H1 (cell line): Measurements from ENCODE around the gene CD180. TPM values are rescaled to one million over a fixed set of nuclear protein-coding genes. Genes with fewer than 3 reads are reported as not detected.

Experiments used
- ATF2 ChIP-seq: IDR thresholded peaks from 2 replicates; pipeline ENCODE4 v1.6.1; 2012; ENCODE audit warnings: low read length, inconsistent platforms
- GTF2F1 ChIP-seq: IDR thresholded peaks from 2 replicates; pipeline ENCODE4 v1.6.1; 2012; ENCODE audit warnings: low read depth, low read length, improper control_type of control experiment, borderline replicate concordance
- KDM4A ChIP-seq: IDR thresholded peaks from one replicate; pipeline ENCODE4 v1.7.1; 2012; ENCODE audit warnings: low read depth, mild to moderate bottlenecking, moderate library complexity, low read length, inconsistent platforms; ENCODE audit not compliant: severe bottlenecking
- POLR2AphosphoS5 ChIP-seq: IDR thresholded peaks from 2 replicates; pipeline ENCODE4 v1.6.1; 2011; ENCODE audit warnings: low read depth, low read length
- RAD21 ChIP-seq, 2 experiments: IDR thresholded peaks in 1 of 2; conservative IDR thresholded peaks in 1 of 2; 2 replicates each; pipeline ENCODE4 v1.6.1; 2011; ENCODE audit warnings: low read depth in 2 of 2, low read length in 2 of 2, improper control_type of control experiment in 1 of 2, inconsistent platforms in 1 of 2, mild to moderate bottlenecking in 1 of 2, moderate library complexity in 1 of 2
- RXRA ChIP-seq: IDR thresholded peaks from 2 replicates; pipeline ENCODE4 v1.6.1; 2011; ENCODE audit warnings: low read depth, mild to moderate bottlenecking, low read length, moderate library complexity; ENCODE audit not compliant: insufficient read depth
- SAP30 ChIP-seq: fragments of 300-600 bp; sonication (generic); IDR thresholded peaks from 2 replicates; pipeline ENCODE4 v1.7.1; 2012; ENCODE audit warnings: low read length, moderate library complexity, mild to moderate bottlenecking, inconsistent platforms; ENCODE audit not compliant: insufficient read depth, insufficient replicate concordance
- SIN3A ChIP-seq, 2 experiments: IDR thresholded peaks in 1 of 2; conservative IDR thresholded peaks in 1 of 2; 2 replicates each; pipeline ENCODE4 v1.6.1; 2011 to 2012; ENCODE audit warnings: low read length in 2 of 2, improper control_type of control experiment in 1 of 2, low read depth in 1 of 2, mild to moderate bottlenecking in 1 of 2
- SUZ12 ChIP-seq: fragments of 200-600 bp; sonication (generic); IDR thresholded peaks from 2 replicates; pipeline ENCODE4 v1.6.1; 2012; ENCODE audit warnings: mild to moderate bottlenecking, inconsistent platforms, low read length, moderate library complexity, mixed read lengths
- TAF7 ChIP-seq: optimal IDR thresholded peaks from 2 replicates; pipeline ENCODE3; 2011; ENCODE audit warnings: low read depth, mild to moderate bottlenecking, inconsistent platforms, low read length, moderate library complexity, borderline replicate concordance
- polyA plus RNA-seq, 7 experiments: library from polyadenylated mRNA; depleted of rRNA in 3 of 7; stranded (reverse) in 5 of 7; unstranded in 2 of 7; fragments of >200 nt in 5 of 7; fragments of 200-250 nt in 2 of 7; gene quantifications; 1 replicate in 5 of 7; 2 replicates in 1 of 7; 4 replicates in 1 of 7; pipeline versions ENCODE4 v1.2.1 to v1.2.3, GENCODE V29; 2011 to 2013; ENCODE audit warnings: missing spikeins in 2 of 7, mixed read lengths in 2 of 7
- total RNA-seq: library from RNA; stranded (reverse); fragmentation: NEBNext Ultra II Directional; extraction: Animal tissue kit (Norgen Biotek cat#: 25700); gene quantifications from 2 replicates; pipeline ENCODE4 v1.2.1, GENCODE V29; 2021

The CD180 gene
- total and polyA plus RNA-seq, 2 of the 8 experiments (the other 6 are each of a cell fraction or from before 2014, with no cell fraction given): not detected

DNA sequence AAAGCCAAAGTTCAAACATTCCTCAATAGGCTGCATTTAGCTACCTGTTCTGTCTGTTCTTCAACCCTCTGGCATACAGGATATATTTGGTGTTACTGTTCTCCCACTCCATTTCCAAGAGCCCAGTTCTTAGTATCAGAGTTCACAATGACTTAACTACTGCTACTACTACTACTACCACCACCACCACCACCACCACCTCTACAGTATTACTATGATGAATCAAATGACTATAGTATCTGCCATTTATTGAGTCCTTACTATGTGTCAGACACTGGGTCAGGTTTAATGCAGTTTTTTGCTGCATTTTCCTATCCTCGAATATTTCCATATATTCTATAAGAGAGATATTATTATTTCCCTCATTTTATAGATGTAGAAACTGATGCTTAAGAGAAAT lies 937 bp upstream of the CD180 start (continued):
- TF ChIP-seq ATF2 (no peak), POLR2AphosphoS5 (no peak), SAP30 (no peak), SUZ12 (no peak), KDM4A (no peak), RXRA (no peak), GTF2F1 (no peak), TAF7 (no peak), RAD21 (IDR thresholded peaks at IDR 0.05 in 1 of 2, conservative IDR thresholded peaks at IDR 0.05 in 1 of 2; ENCODE audit: low read depth in 2 of 2, low read length in 2 of 2) (no peak), SIN3A (conservative IDR thresholded peaks at IDR 0.05 in 1 of 2, IDR thresholded peaks at IDR 0.05 in 1 of 2; ENCODE audit: low read depth in 1 of 2, low read length in 2 of 2) (no peak)
- TF ChIP-seq, all 59 proteins: peak for 0
